ENCODE measurements around the gene DNTTIP2. TPM values are rescaled to one million over a fixed set of nuclear protein-coding genes. Genes with fewer than 3 reads are reported as not detected.

Gene DNTTIP2
- total RNA-seq, 1 donor from 2014 or later = 34.8 TPM

- no peak for ATAC-seq
- DNase-seq (ENCODE audit: missing footprints) = no peak
- intact Hi-C loops (cut with DNase I) = no loop called here
Observed at GRCh38 chr1:93820554-93821422, 58.2 kb downstream of the DNTTIP2 start.

GRCh38 chr1:93818570-93818959 is 60.4 kb downstream of the DNTTIP2 start:
- DNase-seq (ENCODE audit: missing footprints) (no peak), ATAC-seq (no peak)
- intact Hi-C loops (cut with DNase I) = no loop called here

GRCh38 chr1:93817819-93818569 is 61.0 kb downstream of the DNTTIP2 start:
- DNase-seq (ENCODE audit: missing footprints) = no peak
- intact Hi-C loops (cut with DNase I) = no loop called here
- ATAC-seq = no peak

GRCh38 chr1:93816970-93817678 is 61.9 kb downstream of the DNTTIP2 start:
- peak; percentile 52 for ATAC-seq
- no peak for DNase-seq (ENCODE audit: missing footprints)
- intact Hi-C loops (cut with DNase I) = no loop called here

Small RNAs within 50 kb of the gene (microRNA-seq; reads per million reads assigned to microRNA genes)
- not detected for gene MIR760

Other genes starting within 250 kb of the DNTTIP2 start
- 17.8 TPM for gene BCAR3, start 197.4 kb downstream of the DNTTIP2 start, total RNA-seq
- gene GCLM, start 30.2 kb upstream of the DNTTIP2 start, total RNA-seq = 9.4 TPM
- gene ABCA4, start 241.9 kb upstream of the DNTTIP2 start, total RNA-seq = 0.11 TPM

Measured in Right ventricle myocardium inferior (tissue), 1 donor.